Smooth muscle cell (in vitro differentiated cells): ENCODE results near the gene ARHGEF28. TPM values are rescaled to one million over a fixed set of nuclear protein-coding genes. Genes with fewer than 3 reads are reported as not detected.

Experiments
- DNase-seq: peaks from one replicate; lab custom pipeline; 2025; ENCODE audit not compliant: unreplicated experiment; lab: John Stamatoyannopoulos, UW
- H2AFZ ChIP-seq: fragments of 200-600 bp; sonication (generic); 2 replicates; pipeline ENCODE4 v1.6.0; 2016; ENCODE audit warnings: antibody characterized with exemption, low read depth, mild to moderate bottlenecking
- H3F3A ChIP-seq: fragments of 200-600 bp; sonication (generic); 2 replicates; pipeline ENCODE4 v1.6.0; 2017; ENCODE audit warnings: antibody characterized with exemption, low read depth
- H3K27ac ChIP-seq: fragments of 200-600 bp; sonication (generic); 2 replicates; pipeline ENCODE4 v1.5.1; 2016; ENCODE audit warnings: low read depth, mild to moderate bottlenecking
- H3K27me3 ChIP-seq: fragments of 200-600 bp; sonication (generic); 2 replicates; pipeline ENCODE4 v1.6.1; 2016; ENCODE audit warnings: low read depth, mild to moderate bottlenecking
- H3K36me3 ChIP-seq: fragments of 200-600 bp; sonication (generic); 2 replicates; pipeline ENCODE4 v1.5.1; 2016; ENCODE audit warnings: low read depth
- H3K4me1 ChIP-seq: fragments of 200-600 bp; sonication (generic); 2 replicates; pipeline ENCODE4 v1.5.1; 2016; ENCODE audit warnings: low read depth
- H3K4me2 ChIP-seq: fragments of 200-600 bp; sonication (generic); 2 replicates; pipeline ENCODE4 v1.6.0; 2016; ENCODE audit warnings: mild to moderate bottlenecking
- H3K4me3 ChIP-seq: fragments of 200-600 bp; sonication (generic); 2 replicates; pipeline ENCODE4 v1.5.1; 2016; ENCODE audit warnings: mild to moderate bottlenecking
- H3K79me2 ChIP-seq: fragments of 200-600 bp; sonication (generic); 2 replicates; pipeline ENCODE4 v1.6.0; 2016; ENCODE audit warnings: low read depth, mild to moderate bottlenecking
- H3K9ac ChIP-seq: fragments of 200-600 bp; sonication (generic); 2 replicates; pipeline ENCODE4 v1.6.0; 2016; ENCODE audit warnings: low read depth
- H3K9me3 ChIP-seq: fragments of 200-600 bp; sonication (generic); replicated peaks from 2 replicates; pipeline ENCODE4 v1.5.1; 2016; ENCODE audit warnings: low read depth
- H4K20me1 ChIP-seq: fragments of 200-600 bp; sonication (generic); 2 replicates; pipeline ENCODE4 v1.6.0; 2016; ENCODE audit warnings: low read depth
- CTCF ChIP-seq: fragments of 200-600 bp; sonication (generic); IDR thresholded peaks from 2 replicates; pipeline ENCODE4 v1.5.1; 2017; ENCODE audit warnings: borderline replicate concordance, mild to moderate bottlenecking, antibody characterized with exemption; ENCODE audit not compliant: insufficient read depth, poor library complexity, severe bottlenecking
- WGBS: methylation state at CpG from one replicate; pipeline ENCODE4 v1.1.7; 2016; ENCODE audit warnings: low lambda C conversion rate; 5-methylcytosine and 5-hydroxymethylcytosine counted together
- polyA plus RNA-seq: library from polyadenylated mRNA; unstranded; fragments of >200 nt; fragmentation: Nextera tagmentation; extraction: Ambion mirVana; gene quantifications from 2 replicates; pipeline ENCODE4 v1.2.1, GENCODE V29; 2016
- total RNA-seq: library from RNA; depleted of rRNA; stranded (reverse); fragments of >200 nt; gene quantifications from 2 replicates; pipeline ENCODE4 v1.2.3, GENCODE V29; 2014

The ARHGEF28 gene
- total and polyA plus RNA-seq, 2 experiments from 2014 or later, result 0.19 to 0.90 TPM

DNA sequence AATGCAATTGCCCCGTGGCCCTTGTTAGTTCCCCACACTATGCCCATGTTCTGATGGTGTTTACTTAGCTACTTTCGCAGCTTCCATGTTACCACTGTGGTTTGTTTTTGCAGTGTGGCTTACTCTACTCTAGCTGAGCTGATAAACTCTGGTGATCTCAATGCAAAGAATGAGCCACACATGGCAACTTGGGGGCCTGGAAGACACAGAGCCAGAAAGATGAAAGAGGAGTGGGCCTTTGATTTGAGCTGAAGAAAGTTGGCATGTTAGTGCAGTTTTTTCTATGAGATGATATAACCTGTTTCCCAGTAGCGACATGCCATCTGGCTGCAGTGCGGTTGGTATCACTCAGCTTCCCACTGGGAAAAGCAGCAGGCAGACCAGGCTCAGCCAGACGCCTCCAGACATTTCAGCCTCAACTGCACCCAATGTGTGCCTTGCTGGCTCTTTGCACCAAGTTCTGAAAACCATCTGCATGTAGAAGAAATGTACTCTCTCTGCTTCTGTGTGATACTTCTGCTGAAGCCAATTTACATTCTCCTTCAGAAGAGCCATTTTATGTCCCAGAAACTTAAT is 329.4 kb downstream of the ARHGEF28 start:
- 61% methylated on average over 5 of the region's 5 CpGs for WGBS
- Histone ChIP-seq H3K9ac (no peak overlapping the region), H2AFZ (no peak overlapping the region)

GRCh38 chr5:73957397-73958001 is 331.5 kb downstream of the ARHGEF28 start:
- WGBS, result 57% methylated on average over 3 of the region's 3 CpGs
- H3K4me2 ChIP-seq, result no peak overlapping the region

More for the DNA sequence above, 329.4 kb downstream of the ARHGEF28 start:
- Histone ChIP-seq H3K36me3 (no peaks in the 10 kb centered on the region), H3K27ac (no peak overlapping the region), H3K4me1 (no peaks in the 10 kb centered on the region), H3K4me2 (no peak overlapping the region), H4K20me1 (no peaks in the 10 kb centered on the region), H3K4me3 (no peak overlapping the region), H3K27me3 (no peaks in the 10 kb centered on the region), H3K9me3 (no peaks in the 10 kb centered on the region), H3F3A (no peaks in the 10 kb centered on the region), H3K79me2 (no peaks in the 10 kb centered on the region)
- no peak for TF ChIP-seq CTCF
- no peak for DNase-seq

DNA sequence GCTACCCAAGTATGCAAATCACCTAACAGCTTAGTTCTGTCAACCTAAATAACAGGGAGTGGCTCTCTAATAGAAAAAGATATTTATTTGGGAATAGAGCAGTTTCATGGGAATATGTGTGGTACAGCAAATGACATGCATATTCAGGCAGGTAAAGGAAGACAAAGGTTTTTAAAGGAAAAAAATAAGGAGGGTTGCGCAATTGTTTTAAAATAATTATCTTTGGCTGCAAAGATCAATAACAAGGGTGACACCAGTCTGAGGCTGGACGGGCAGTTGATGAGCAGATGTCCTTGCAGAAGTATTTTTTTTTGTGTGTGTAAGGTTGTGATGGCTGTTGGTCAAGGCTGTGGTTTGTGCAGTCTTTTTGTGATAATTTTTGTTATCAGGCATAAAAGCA is 332.0 kb downstream of the ARHGEF28 start:
- no peaks in the 10 kb centered on the region for H3F3A ChIP-seq
- no peak overlapping the region for H3K9ac ChIP-seq
- H3K79me2 ChIP-seq, result no peaks in the 10 kb centered on the region
- no peak overlapping the region for H3K4me3 ChIP-seq
- H4K20me1 ChIP-seq, result no peaks in the 10 kb centered on the region
- H3K4me1 ChIP-seq, result no peaks in the 10 kb centered on the region
- 96% methylated on average over 2 of the region's 2 CpGs for WGBS
- no peaks in the 10 kb centered on the region for H3K27me3 ChIP-seq
- no peaks in the 10 kb centered on the region for H3K9me3 ChIP-seq
- TF ChIP-seq CTCF, result no peak
- no peak overlapping the region for H3K27ac ChIP-seq
- no peak for DNase-seq
- H2AFZ ChIP-seq, result no peak overlapping the region
- H3K36me3 ChIP-seq, result no peaks in the 10 kb centered on the region
- H3K4me2 ChIP-seq, result no peak overlapping the region

More at GRCh38 chr5:73957397-73958001, 331.5 kb downstream of the ARHGEF28 start:
- H3K9me3 ChIP-seq, result no peaks in the 10 kb centered on the region
- H3K27me3 ChIP-seq, result no peaks in the 10 kb centered on the region
- H3K4me3 ChIP-seq, result no peak overlapping the region
- no peaks in the 10 kb centered on the region for H3K36me3 ChIP-seq
- DNase-seq, result no peak
- no peaks in the 10 kb centered on the region for H3K4me1 ChIP-seq
- TF ChIP-seq CTCF, result no peak
- H2AFZ ChIP-seq, result no peak overlapping the region
- H3F3A ChIP-seq, result no peaks in the 10 kb centered on the region
- H3K79me2 ChIP-seq, result no peaks in the 10 kb centered on the region
- H4K20me1 ChIP-seq, result no peaks in the 10 kb centered on the region
- H3K27ac ChIP-seq, result no peak overlapping the region
- no peak overlapping the region for H3K9ac ChIP-seq

GRCh38 chr5:73960023-73960422 is 334.0 kb downstream of the ARHGEF28 start:
- H3F3A ChIP-seq, result no peaks in the 10 kb centered on the region
- H4K20me1 ChIP-seq, result no peaks in the 10 kb centered on the region
- 75% methylated on average over 5 of the region's 5 CpGs for WGBS
- no peak overlapping the region for H3K4me3 ChIP-seq
- H3K4me2 ChIP-seq, result no peak overlapping the region
- no peaks in the 10 kb centered on the region for H3K27me3 ChIP-seq
- H3K79me2 ChIP-seq, result no peaks in the 10 kb centered on the region
- H3K4me1 ChIP-seq, result no peaks in the 10 kb centered on the region
- no peaks in the 10 kb centered on the region for H3K9me3 ChIP-seq
- H3K9ac ChIP-seq, result no peak overlapping the region
- H3K36me3 ChIP-seq, result no peaks in the 10 kb centered on the region
- no peak for TF ChIP-seq CTCF
- H2AFZ ChIP-seq, result no peak overlapping the region
- no peak overlapping the region for H3K27ac ChIP-seq
- DNase-seq, result no peak
